A549 (cell line): ENCODE results near the gene PRKD2.

Experiments
- CHD2 ChIP-seq: fragments of 150-350 bp; IDR thresholded peaks from 2 replicates; pipeline ENCODE4 v1.6.1; 2014; ENCODE audit warnings: low read length; ENCODE audit not compliant: partially characterized antibody
- RARB ChIP-seq: fragments of 250-450 bp; sonication (Bioruptor Pico); IDR thresholded peaks from 2 replicates; pipeline ENCODE4 v1.8.0; 2021; ENCODE audit warnings: mild to moderate bottlenecking, moderate library complexity
- ZFP36 ChIP-seq: fragments of 450-650 bp; IDR thresholded peaks from 2 replicates; pipeline ENCODE4 v1.6.1; 2014; ENCODE audit warnings: borderline replicate concordance; ENCODE audit not compliant: partially characterized antibody
- TF ChIP-seq, protein P1 (sequence below): fragments of >200 bp; sonication (Bioruptor Twin); formaldehyde crosslinking; IDR thresholded peaks from 3 replicates; pipeline ENCODE4 v1.5.1; 2016
- TF ChIP-seq, protein P2 (sequence below): fragments of 150-350 bp; IDR thresholded peaks from 2 replicates; pipeline ENCODE4 v1.6.1; 2014; ENCODE audit warnings: low read depth, mild to moderate bottlenecking, low read length

DNA sequence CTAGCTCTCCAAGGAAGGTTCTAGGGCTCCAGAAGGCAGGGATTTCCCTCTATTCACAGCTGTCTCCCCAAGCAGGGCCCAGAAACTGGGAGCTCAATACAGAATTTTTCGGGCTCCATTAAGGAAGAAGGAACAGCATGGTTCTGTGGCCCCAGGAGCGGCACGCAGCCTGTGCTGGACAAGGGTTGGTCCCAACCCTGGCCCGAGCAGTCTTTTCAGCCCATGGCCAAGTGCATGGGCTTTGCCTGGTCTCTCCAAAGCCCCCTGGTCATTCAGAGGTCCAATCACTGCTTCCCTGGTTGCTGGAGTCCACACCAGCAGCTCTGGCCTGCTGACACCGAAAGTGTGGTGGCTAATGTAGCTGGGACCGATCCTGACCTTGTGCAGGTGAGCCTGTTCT, 6.6 kb upstream of the PRKD2 start:
- no peak for TF ChIP-seq ZFP36
- no peak for TF ChIP-seq RARB (CRISPR knock-in tag)
- TF ChIP-seq, protein P1, sequence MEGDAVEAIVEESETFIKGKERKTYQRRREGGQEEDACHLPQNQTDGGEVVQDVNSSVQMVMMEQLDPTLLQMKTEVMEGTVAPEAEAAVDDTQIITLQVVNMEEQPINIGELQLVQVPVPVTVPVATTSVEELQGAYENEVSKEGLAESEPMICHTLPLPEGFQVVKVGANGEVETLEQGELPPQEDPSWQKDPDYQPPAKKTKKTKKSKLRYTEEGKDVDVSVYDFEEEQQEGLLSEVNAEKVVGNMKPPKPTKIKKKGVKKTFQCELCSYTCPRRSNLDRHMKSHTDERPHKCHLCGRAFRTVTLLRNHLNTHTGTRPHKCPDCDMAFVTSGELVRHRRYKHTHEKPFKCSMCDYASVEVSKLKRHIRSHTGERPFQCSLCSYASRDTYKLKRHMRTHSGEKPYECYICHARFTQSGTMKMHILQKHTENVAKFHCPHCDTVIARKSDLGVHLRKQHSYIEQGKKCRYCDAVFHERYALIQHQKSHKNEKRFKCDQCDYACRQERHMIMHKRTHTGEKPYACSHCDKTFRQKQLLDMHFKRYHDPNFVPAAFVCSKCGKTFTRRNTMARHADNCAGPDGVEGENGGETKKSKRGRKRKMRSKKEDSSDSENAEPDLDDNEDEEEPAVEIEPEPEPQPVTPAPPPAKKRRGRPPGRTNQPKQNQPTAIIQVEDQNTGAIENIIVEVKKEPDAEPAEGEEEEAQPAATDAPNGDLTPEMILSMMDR: no peak
- TF ChIP-seq CHD2: no peak
- TF ChIP-seq, protein P2, sequence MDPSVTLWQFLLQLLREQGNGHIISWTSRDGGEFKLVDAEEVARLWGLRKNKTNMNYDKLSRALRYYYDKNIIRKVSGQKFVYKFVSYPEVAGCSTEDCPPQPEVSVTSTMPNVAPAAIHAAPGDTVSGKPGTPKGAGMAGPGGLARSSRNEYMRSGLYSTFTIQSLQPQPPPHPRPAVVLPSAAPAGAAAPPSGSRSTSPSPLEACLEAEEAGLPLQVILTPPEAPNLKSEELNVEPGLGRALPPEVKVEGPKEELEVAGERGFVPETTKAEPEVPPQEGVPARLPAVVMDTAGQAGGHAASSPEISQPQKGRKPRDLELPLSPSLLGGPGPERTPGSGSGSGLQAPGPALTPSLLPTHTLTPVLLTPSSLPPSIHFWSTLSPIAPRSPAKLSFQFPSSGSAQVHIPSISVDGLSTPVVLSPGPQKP: no peak
